CD1c-positive myeloid dendritic cell (primary cell): ENCODE data around the gene MID1.

Source experiments
- DNase-seq: peaks from one replicate; pipeline ENCODE4 v3.0.0-alpha.2; 2016; ENCODE audit errors: extremely low spot score

MID1 gene

DNA sequence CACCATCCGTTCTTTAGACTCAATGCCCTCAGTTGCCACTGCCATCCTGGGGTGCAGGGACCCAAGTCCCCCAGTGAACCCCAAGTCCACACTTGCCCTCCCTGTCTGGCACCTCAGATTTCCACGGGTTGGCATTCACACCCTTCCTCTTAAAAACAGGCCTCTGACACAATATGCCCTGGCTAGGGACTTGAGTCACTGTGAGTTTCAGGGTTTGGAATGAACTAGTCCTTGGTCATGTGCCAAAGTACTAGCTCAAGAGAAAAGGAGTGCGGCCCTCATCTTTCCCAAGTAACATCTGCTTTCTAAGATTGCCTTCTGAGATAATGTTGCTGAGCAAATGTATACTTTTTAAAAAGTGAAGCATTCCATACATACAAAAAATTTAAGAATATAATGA is 134.0 kb downstream of the MID1 start:
- DNase-seq = no peak

DNA sequence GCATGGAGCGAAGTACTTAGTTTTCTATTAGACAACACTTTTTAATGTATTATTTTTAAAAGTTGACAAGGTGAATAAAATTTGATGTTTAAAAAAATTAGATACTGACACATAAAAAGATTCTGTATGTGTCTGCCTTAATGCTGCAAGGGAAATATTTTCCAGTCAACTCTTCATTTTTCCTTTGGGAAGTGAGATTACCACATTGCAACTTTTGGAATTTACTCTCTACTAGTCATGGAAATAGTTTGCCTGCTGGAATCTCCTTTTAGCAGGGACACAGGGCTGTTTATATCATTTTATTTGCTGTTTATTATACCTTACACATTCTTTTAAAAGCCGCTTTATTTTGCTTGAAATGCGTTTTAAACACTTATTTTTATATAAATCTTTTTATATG is 135.1 kb downstream of the MID1 start:
- DNase-seq = no peak

DNA sequence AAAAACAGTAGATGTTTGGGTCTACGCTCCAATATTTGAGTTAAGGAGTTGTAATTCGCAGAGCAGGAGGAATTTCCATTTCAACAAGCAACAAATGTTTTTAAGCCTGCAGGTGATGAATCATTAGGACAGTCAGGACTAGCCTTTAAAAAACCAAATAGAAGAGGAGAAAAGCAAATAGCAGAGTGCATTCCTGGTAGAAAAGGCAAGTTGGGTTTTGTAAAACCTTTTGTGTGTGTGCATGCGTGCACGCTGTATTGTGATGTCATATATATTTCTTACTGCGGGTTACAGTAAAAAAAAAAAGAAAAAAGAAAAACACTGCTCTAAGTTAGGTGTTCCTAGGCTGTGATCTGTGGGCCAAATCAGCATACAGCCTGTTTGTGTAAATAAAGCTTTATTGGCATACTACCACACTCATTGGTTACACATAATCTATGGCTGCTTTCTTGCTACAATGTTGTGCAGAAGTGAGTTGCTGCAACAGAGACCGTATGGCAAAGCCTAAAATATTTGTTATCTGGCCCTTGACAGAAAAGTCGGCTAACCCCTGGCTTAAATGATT is 135.6 kb downstream of the MID1 start:
- DNase-seq = no peak

DNA sequence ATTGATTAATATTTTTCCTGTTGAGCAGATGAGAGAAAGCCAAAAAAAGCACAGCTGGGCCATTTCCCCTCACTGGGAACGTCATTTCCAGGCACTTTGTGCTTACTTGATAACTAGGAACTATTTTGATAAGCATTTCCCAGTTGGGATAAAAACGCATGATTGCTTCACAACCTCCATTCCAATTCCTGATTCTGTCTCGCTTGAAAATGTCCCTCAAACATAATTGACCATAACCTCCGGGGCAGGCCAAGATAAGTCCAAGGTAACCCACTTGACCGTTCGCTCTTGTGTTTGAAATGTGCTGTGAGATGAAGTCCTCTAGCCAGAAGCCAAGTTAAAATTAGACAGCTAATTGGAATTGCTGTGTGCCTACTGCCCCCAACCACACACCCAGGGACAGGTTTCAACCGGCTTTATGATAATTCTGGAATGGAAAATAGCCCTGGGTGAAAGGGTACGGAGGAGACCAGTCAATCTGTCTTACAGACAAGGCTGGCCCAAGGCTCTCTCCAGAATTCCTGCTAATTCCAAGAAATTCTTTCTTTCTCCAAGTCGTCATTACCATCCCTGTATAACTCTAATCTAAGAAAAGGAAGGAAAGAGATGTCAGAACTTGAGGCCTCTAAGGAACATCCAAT is 137.1 kb downstream of the MID1 start:
- no peak for DNase-seq

DNA sequence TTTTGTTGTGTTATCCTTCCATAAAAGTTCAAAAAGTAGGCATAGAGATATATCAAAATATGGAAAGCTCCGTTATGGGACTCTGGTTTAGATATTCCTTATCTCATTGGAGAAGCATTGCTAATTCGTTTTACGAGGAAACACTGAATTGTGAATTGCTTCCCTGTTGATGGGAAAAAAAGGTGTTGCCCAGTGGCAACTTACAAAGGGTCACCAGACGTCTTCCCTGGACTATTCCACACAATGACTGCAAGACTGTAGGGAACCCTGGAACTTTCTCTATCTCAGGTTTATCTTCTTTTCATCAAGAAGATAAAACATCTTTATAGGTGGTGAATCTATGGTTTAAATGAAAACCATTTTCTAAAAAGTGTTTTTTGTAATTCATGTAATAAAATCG is 137.7 kb downstream of the MID1 start:
- DNase-seq = no peak

DNA sequence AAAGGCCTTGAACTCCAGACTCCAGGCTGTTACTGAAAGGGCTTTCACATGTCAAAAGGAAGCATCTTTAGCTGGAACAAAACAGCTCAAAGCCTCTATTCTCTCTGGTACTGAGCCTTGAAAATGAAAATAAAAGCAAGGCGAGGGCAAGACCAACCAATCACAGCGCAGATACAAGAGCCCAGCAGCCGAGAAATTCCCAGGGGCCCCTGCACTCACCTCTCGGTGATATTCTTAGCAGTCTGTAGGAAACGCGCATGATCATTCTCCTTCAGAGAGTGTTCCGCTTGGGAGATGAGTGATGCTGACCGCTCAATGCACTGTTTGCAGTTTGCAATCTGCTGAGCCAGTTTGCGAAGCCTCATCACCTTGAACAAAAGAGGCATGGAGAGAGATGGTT is 138.1 kb downstream of the MID1 start:
- DNase-seq = no peak

DNA sequence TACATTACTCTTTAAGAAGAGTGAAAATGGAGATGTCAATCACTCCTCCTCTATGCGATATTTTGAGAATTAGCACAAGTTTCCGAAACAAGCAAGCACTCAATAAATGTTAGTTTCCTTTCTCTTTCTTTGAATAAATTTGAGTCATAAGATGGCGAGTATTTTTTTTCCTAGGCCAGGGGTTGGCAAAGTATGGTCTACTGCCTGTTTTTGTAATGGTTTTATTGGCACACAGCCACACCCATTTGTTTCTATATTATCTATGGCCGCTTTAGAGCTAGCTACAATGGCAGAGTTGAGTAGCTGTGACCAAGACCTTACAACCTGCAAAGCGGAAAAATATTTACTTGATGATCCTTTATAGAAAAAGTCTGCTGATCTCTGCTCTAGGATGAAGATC is 139.5 kb downstream of the MID1 start:
- DNase-seq = no peak

DNA sequence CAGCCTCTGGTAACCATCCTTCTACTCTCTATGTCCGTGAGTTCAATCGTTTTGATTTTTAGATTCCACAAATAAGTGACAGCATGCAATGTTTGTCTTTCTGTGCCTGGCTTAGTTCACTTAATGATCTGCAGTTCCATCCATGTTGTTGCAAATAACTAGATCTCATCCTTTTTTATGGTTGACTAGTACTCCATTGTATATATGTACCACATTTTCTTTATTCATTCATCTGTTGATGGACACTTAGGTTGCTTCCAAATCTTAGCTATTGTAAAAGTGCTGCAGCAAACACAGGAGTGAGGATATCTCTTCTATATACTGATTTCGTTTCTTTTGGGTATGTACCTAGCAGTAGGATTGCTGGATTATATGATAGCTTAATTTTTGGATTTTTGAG is 140.9 kb downstream of the MID1 start:
- no peak for DNase-seq

DNA sequence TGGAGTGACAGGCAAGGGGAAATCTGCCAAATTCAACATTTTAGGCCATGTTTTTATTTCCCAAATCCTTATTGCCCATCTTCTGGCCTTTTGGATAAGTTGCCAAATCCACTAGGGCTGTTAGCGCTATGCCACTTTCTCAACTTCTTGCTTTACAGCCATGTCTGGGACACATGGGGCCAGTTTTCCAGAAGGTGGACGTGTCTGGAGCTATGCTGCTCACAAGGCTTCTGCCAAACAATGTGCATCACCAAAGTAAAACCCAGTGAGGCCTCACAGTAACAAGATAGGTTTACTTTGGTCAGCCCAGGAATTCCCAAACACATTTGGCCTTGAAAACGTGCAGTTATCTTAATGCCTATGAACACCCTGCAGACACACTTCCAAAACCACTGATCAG is 142.9 kb downstream of the MID1 start:
- no peak for DNase-seq

DNA sequence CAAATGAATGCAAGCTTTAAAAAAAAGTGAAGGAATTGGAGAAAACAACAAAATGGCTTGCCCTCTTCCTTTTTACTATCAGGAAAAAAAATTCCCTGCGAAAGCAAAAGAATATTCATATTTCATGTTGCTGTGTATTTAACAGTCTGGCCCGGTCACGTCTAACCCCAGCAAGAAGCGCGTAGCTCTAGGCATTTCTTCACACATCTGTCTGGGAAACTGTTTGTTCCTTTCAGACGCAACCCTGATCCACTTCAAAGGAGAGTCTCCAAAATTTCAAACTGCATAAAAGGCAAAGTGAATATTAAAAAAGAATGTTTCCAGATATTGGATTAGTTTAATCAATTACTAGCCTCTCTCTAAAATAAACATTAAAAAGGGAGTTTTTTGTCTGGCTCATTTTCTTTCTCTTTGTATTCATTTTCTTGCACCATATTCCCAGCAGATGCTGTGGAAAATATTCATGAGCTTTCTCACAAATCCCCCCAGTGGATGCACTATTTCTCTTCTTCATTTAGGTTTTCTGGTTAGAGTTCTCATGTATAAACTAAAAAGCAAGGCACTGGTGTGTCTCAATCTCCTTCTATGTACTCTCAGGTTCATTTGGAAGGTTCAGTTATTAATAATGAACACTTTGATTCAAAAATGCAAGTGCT is 145.3 kb downstream of the MID1 start:
- DNase-seq = no peak

DNA sequence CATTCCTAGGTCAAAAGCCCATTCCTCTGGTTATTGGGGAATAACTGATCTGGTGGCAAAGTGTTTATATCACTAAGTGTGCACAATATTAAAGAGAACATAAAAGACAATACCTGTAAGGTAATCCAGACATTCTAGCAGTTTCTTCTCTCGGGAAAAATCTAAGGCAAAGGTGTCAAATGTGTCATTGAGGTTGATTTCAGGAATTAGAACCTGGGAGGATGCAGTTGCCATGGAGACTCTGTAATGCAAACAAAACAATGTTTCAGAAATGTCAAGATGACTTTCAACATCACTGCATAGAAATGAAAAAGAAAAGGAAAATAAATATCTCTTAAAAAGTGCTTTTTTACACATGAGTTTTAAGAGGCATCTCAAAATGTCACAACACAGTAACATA is 145.9 kb downstream of the MID1 start:
- no peak for DNase-seq

DNA sequence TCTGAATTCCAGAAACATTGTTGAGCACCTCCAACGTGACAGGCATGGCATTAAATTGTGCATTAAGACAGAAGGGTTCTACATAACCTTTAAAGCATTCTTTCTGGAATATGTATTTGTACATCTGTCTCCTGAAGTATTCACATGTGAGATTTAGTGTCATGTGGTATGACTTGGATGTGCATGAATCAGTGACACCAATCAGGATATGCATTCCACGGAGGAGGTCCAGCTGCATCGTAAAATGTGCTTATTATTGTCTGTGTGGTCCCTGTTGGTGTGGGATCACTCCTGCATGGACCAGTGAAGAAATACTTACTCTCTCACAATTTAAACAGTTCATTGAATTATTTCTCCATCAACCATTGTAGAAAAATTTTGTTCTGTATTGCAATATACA is 149.0 kb downstream of the MID1 start:
- no peak for DNase-seq

DNA sequence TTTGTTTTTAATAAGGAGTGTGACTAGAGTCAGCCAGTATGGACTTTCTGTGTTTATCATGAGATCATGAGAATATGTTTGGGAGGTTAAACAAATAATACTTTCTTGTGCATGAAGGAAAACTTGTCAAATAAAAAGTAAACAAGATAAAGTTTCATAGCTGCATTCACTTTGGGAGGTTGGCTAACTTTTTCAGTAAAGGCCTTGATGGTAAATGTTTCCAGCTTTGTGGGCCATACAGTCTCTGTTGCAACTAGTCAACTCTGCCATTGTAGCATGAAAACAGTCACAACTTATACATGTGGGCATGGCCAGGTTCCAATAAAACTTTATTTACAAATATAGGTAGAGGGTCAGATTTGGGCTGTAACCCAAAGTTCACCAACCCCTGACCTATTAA is 150.4 kb downstream of the MID1 start:
- DNase-seq = no peak

DNA sequence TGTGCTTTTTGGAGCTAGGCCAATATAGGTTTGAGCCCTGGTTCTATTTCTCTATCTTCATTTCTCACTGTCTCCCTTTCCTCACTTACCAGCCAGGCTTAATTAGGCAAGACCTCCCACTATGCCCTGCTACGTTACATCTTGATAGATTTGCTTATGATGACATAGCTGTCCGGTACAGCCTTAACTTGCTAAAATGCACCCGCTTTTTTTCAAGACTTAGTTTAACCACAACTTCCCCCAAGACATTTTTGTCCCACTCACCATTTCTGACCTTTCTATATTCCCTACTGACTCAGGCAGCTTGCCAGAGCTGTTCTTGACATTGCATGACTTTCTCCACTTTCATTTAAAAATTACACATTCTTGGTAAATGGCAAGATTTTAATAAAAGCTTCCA is 152.6 kb downstream of the MID1 start:
- DNase-seq = peak; percentile 7

DNA sequence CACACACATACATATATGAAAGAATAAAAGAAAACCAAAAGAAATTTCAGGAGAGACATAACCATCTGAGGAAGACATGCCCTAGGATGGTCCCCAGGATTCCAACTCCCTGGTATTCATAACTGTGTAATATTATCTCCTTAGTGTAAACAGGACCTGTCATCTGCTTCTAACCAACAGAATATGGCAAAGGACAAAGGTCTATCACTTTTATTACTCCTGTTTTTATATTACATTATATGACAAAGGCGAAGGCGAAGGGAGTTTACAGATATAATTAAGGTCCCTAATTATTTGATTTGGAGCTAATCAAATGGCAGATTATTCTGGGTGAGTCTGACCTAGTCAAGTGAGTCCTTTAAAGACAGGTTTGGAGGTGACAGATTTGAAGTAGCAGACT is 155.1 kb downstream of the MID1 start:
- DNase-seq = no peak

DNA sequence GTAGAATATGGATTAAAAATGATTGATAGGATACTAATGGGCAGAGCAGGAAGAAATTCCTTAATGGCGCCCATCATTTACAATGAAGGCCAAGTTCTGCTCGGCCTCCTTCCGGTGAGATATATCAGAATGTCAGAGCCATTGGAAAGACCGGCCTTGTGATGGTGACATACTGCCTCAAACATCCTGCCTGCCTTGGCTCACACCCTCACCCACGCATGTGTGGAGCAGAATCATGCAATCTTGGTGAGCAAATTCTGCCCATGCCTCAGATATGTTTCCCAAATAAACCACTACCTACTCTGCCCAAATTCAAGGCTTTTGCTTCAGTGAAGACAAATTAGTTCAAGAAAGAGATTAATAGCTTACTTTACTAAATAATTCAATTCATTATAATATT is 163.3 kb downstream of the MID1 start:
- no peak for DNase-seq

DNA sequence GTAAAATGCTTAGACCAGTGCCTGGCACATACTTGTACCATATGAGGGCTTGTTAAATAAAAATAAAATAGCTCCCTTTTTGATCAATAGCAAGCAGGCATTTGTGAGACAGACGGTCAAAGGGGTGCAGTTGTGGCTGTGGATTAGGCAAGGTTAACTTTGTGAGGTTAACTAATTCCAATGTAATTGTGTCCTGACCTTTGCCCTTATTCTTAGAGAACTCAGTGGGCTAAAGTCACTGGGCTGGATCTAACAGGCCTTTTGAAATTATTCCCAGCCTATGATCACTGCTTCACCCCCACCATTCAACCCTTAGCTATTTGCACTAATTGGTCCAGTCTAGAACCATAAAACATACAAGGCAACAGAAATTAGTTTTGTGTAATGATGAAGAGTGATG is 166.4 kb downstream of the MID1 start:
- DNase-seq = no peak

DNA sequence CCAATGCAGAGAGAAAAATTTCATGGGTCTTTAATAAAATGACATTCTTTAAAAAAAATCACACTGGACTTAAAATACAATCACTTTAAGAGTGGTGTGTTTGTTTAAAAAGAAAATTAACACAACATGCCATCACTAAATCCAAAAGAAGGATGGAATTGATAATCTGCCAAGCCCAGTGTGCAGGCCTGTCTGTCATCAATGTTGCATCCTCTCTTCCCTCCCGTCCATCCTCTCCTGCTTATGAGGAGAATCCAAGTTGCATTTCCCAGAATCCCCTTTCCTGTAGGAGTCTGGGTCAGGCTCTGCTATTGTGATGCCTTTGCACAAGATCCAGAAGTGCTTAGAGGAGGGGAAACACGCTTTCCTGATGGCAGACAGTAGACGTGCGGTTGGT is 169.4 kb downstream of the MID1 start:
- DNase-seq = no peak

DNA sequence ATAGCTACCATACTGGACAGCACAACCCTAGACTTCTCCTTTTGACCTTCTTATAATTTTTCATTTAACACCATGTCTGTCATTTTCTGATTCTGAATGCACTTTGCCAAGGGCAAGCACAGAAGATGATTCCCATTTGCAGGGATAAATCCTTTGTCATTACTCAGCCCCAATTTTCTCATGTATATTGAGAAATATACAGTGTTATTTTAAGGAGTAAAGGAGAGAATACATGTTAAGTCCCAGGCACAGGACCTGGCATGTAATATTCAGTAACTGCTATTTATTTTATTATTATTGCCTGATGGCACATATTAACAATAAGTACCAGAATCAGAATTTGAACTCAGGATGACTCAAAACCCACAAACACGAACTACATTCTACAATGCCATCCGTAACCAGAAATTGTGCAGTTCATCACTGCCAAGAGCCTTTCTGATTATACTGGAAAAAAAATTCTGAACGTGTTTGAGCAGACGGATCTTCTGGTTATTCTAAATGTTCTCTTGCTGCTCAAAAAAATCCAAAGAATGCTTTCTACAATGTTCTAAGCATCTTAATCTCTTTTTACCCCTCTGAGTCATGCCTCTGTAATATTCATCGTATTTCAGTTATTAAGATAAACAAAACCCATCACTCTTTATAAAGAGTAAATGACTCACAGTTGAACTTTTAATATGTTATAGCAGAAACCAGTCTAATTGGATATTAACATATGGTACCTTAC is 170.0 kb downstream of the MID1 start:
- no peak for DNase-seq

DNA sequence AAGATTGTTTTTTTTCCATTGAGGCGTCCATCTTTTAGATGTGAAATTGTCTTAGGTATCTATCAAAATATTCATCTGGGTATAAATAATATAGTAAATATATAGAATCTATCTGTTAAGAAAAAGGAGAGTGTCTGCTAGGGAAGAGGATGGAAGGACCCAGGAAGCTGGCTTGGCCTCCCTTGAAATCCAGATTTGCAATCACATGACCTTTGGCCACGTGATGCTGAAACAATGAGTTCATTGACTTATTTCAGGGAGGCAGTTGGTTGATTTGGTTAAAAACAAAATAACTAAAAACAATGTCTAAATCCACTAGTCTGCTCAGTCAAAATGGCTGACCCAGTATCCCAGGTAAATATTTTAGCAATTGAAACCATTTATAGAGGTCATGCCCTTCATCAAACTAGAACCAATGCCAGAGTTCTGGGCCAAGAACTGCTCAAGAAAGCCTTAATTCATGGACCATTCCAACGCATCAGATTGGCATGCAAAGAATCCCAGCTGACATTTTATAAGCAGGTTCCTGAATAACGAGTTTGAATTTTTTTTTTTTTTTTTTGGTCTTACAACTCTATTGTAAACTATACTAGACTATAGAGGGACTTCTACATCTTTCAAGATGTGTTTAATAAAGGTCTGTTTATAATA is 172.7 kb downstream of the MID1 start:
- DNase-seq = no peak

DNA sequence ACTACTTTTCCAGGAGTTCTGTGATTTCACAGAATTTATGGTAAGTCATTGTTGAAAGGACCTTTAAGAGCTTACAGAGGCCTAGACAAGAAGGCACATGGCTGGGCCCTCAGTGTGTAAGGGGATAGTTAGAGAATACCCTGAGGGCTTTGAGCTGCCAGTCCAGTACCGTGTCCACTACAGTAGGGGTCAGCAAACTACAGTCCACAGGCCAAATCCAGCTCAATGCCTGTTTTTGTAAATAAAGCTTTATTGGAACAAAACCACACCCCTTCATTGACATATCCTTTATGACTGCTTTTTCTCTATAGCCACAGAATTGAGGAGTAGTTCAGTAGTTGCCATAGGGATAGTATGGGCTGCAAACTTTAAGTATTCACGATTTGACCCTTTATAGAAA is 176.2 kb downstream of the MID1 start:
- DNase-seq = no peak

DNA sequence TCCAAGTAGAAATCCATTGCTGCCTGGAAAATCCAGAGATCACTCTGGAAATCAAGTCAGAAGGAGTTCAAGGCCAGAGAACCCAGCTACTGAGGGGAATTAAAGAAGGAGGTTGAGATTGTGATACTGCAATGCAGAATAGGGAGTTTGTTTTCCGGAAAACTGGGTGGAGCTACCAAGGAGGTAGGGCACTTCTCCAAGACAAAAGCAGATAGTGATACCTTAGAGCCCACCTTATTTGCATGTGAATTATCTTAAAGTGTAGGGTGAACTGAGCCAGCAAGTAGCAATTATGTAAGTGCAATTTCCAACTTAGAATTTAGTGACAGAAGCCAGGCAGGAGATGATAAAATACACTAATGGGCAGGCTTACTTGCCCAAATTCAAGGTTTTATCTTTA is 178.9 kb downstream of the MID1 start:
- no peak for DNase-seq
